B cell (primary cell): Measurements from ENCODE around the gene ERC1. TPM values are rescaled to one million over a fixed set of nuclear protein-coding genes. Genes with fewer than 3 reads are reported as not detected.
"Not testable (repeated sequence)": the region's sequence is repeated elsewhere in the genome, so short reads cannot be mapped to it uniquely, and the experiment has no call there.

Experiments
- ATAC-seq: fragments of 200-7000 bp; cut with Tn5 transposase; one replicate; pipeline ENCODE4 v1.10.0; 2021; ENCODE audit warnings: low read depth, mild to moderate bottlenecking, moderate number of reproducible peaks, moderate library complexity
- CTCF ChIA-PET: fragments of 350-600 bp; sonication (Branson Sonifier 250); formaldehyde crosslinking; loops from one replicate; lab custom pipeline; 2021; ENCODE audit warnings: antibody characterized with exemption, inconsistent platforms; lab: Charles Lee
- POLR2A ChIA-PET: fragments of 350-600 bp; sonication (Branson Sonifier 250); formaldehyde crosslinking; loops from one replicate; lab custom pipeline; 2021; ENCODE audit warnings: antibody characterized with exemption; lab: Charles Lee
- DNase-seq: peaks from one replicate; pipeline ENCODE4 v3.0.0; 2013
- H2AFZ ChIP-seq: 2 replicates; pipeline ENCODE4 v1.6.1; 2012; ENCODE audit warnings: mild to moderate bottlenecking, low read depth, low read length; ENCODE audit not compliant: insufficient read depth, poor library complexity, severe bottlenecking
- H3K27ac ChIP-seq, 2 donors: 1 replicate in 1 of 2; 2 replicates in 1 of 2; pipeline ENCODE4 v1.5.1; 2012 to 2013; ENCODE audit warnings: low read length in 2 of 2, mild to moderate bottlenecking in 2 of 2, moderate library complexity in 1 of 2
- H3K27me3 ChIP-seq, 4 experiments: fragments of 200-600 bp in 1 of 4; sonication (generic) in 1 of 4; replicated peaks in 1 of 4; 1 replicate in 2 of 4; 2 replicates in 2 of 4; pipeline versions ENCODE4 v1.6.1 to v1.7.0; 2013 to 2016; ENCODE audit warnings: low read length in 3 of 4, mild to moderate bottlenecking in 2 of 4, mixed read lengths in 1 of 4, moderate library complexity in 1 of 4; ENCODE audit not compliant: insufficient read depth in 4 of 4, control insufficient read depth in 3 of 4; ENCODE audit errors: control extremely low read depth in 1 of 4
- H3K36me3 ChIP-seq, 2 experiments: replicated peaks in 1 of 2; 1 replicate in 1 of 2; 2 replicates in 1 of 2; pipeline versions ENCODE4 v1.6.1 to v1.7.1; 2013; ENCODE audit warnings: low read length in 1 of 2; ENCODE audit not compliant: insufficient read depth in 2 of 2, control insufficient read depth in 1 of 2; ENCODE audit errors: control extremely low read depth in 1 of 2, extremely low read depth in 1 of 2
- H3K4me1 ChIP-seq, 2 donors: fragments of 200-600 bp in 1 of 2; sonication (generic) in 1 of 2; 1 replicate in 1 of 2; 2 replicates in 1 of 2; pipeline versions ENCODE4 v1.5.1 to v1.6.1; 2013 to 2017; ENCODE audit warnings: low read length in 2 of 2; ENCODE audit not compliant: control insufficient read depth in 2 of 2, insufficient read depth in 2 of 2
- H3K4me2 ChIP-seq: replicated peaks from 2 replicates; pipeline ENCODE3; 2012; ENCODE audit warnings: mild to moderate bottlenecking, low read depth, low read length; ENCODE audit not compliant: poor library complexity, severe bottlenecking
- H3K4me3 ChIP-seq, 5 experiments: fragments of 200-600 bp in 1 of 5; sonication (generic) in 1 of 5; 1 replicate in 3 of 5; 2 replicates in 2 of 5; pipeline versions ENCODE4 v1.5.1 to v1.7.0; 2011 to 2016; ENCODE audit warnings: low read length in 4 of 5, mild to moderate bottlenecking in 4 of 5, low read depth in 2 of 5, control low read depth in 1 of 5, moderate library complexity in 1 of 5; ENCODE audit not compliant: insufficient read depth in 1 of 5; ENCODE audit errors: control extremely low read depth in 1 of 5, extremely low read depth in 1 of 5
- H3K79me2 ChIP-seq: fragments of 200-600 bp; sonication (generic); one replicate; pipeline ENCODE4 v1.6.0; 2016; ENCODE audit warnings: low read length; ENCODE audit not compliant: control insufficient read depth, insufficient read depth
- H3K9ac ChIP-seq: fragments of 200-600 bp; sonication (generic); 2 replicates; pipeline ENCODE4 v1.6.1; 2017; ENCODE audit warnings: mild to moderate bottlenecking, low read length, moderate library complexity
- H3K9me3 ChIP-seq, 3 donors: one replicate each; pipeline versions ENCODE4 v1.6.1 to v1.7.1; 2013; ENCODE audit warnings: low read length in 2 of 3; ENCODE audit not compliant: control insufficient read depth in 2 of 3, insufficient read depth in 1 of 3; ENCODE audit errors: control extremely low read depth in 1 of 3
- H4K20me1 ChIP-seq: 2 replicates; pipeline ENCODE4 v1.6.0; 2012; ENCODE audit warnings: mild to moderate bottlenecking, low read length; ENCODE audit not compliant: insufficient read depth, control insufficient read depth, poor library complexity, severe bottlenecking
- H3K27ac Mint-ChIP-seq: one replicate; pipeline ENCODE4 v1.8.0; 2021; ENCODE audit warnings: mixed read lengths
- H3K27me3 Mint-ChIP-seq: one replicate; pipeline ENCODE4 v1.8.0; 2021; ENCODE audit warnings: mixed read lengths
- H3K4me1 Mint-ChIP-seq: one replicate; pipeline ENCODE4 v1.8.0; 2021; ENCODE audit warnings: mixed read lengths
- H3K4me3 Mint-ChIP-seq: one replicate; pipeline ENCODE4 v1.8.0; 2021; ENCODE audit warnings: mixed read lengths
- H3K9me3 Mint-ChIP-seq: one replicate; pipeline ENCODE4 v1.8.0; 2022; ENCODE audit warnings: mixed read lengths; ENCODE audit not compliant: insufficient read depth
- EZH2 ChIP-seq: IDR thresholded peaks from 2 replicates; pipeline ENCODE4 v1.6.1; 2012; ENCODE audit warnings: borderline replicate concordance, low read depth, mild to moderate bottlenecking, moderate library complexity, low read length; ENCODE audit not compliant: insufficient read depth, poor library complexity, severe bottlenecking
- WGBS: methylation state at CpG from one replicate; pipeline ENCODE4 v1.1.5; 2013; ENCODE audit warnings: missing lambda C conversion rate; ENCODE audit not compliant: insufficient coverage; 5-methylcytosine and 5-hydroxymethylcytosine counted together
- intact Hi-C: fragments of 100-400 bp; cut with micrococcal nuclease; formaldehyde crosslinking; loops from one replicate; pipeline ENCODE4 v1.10.0; 2022
- polyA plus RNA-seq: library from polyadenylated mRNA; depleted of rRNA; stranded (reverse); fragments of >200 nt; gene quantifications from 2 replicates; pipeline ENCODE4 v1.2.3, GENCODE V29; 2012
- total RNA-seq, 2 donors: library from RNA; stranded (reverse); fragments of 120-200 nt in 1 of 2; gene quantifications; 1 replicate in 1 of 2; 2 replicates in 1 of 2; pipeline versions ENCODE4 v1.2.3 to v1.2.4, GENCODE V29; 2013 to 2022
- TF ChIP-seq, protein P1 (sequence below): fragments of 200-600 bp; IDR thresholded peaks from one replicate; pipeline ENCODE4 v1.8.0; 2022; ENCODE audit warnings: antibody characterized with exemption, mild to moderate bottlenecking

The ERC1 gene
- total and polyA plus RNA-seq, 2 donors (not counting 1 experiment from before 2014, with no cell fraction given), result 4.0 to 77.6 TPM

DNA sequence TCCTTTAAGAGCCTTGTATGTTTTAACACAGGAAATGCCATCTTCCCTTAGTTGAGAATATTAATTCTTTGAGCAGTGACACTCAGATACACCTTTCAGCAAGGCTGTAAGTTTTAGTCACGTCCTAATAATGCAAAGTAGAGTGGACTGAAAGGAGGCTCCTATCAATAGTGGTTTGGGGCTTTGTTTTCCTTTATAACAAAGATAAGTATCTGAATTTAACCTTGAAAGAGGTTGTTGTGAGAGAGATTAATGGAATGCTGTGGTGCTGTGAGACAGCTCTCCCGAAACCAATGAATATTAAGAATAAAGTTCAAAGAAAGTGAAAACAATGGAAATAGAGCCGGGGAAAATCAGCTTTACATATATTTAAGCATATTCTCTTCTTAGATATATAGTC lies 259.6 kb downstream of the ERC1 start:
- Mint-ChIP-seq H3K9me3 (no peaks in the 10 kb centered on the region), H3K27ac (no peak overlapping the region), H3K4me1 (no peaks in the 10 kb centered on the region), H3K4me3 (no peak overlapping the region), H3K27me3 (no peaks in the 10 kb centered on the region)
- CTCF ChIA-PET, result no interaction called here
- no peak for DNase-seq
- intact Hi-C loops, result no loop called here
- no peak for ATAC-seq
- no peak overlapping the region for H3K4me2 ChIP-seq
- POLR2A ChIA-PET, result no interaction called here
- no peaks in the 10 kb centered on the region for H3K36me3 ChIP-seq
- no peaks in the 10 kb centered on the region for H3K4me1 ChIP-seq
- no peak overlapping the region for H3K4me3 ChIP-seq
- H3K79me2 ChIP-seq, result no peaks in the 10 kb centered on the region
- TF ChIP-seq EZH2, result no peak
- TF ChIP-seq, protein P1, sequence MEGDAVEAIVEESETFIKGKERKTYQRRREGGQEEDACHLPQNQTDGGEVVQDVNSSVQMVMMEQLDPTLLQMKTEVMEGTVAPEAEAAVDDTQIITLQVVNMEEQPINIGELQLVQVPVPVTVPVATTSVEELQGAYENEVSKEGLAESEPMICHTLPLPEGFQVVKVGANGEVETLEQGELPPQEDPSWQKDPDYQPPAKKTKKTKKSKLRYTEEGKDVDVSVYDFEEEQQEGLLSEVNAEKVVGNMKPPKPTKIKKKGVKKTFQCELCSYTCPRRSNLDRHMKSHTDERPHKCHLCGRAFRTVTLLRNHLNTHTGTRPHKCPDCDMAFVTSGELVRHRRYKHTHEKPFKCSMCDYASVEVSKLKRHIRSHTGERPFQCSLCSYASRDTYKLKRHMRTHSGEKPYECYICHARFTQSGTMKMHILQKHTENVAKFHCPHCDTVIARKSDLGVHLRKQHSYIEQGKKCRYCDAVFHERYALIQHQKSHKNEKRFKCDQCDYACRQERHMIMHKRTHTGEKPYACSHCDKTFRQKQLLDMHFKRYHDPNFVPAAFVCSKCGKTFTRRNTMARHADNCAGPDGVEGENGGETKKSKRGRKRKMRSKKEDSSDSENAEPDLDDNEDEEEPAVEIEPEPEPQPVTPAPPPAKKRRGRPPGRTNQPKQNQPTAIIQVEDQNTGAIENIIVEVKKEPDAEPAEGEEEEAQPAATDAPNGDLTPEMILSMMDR, result no peak
- WGBS, result no CpG with 5 or more reads among the region's 3 CpGs
- no peaks in the 10 kb centered on the region for H4K20me1 ChIP-seq
- H3K9me3 ChIP-seq, result peaks cover 0 to 1% (median 0%) of the 10 kb centered on the region in 3 donors
- no peak overlapping the region for H2AFZ ChIP-seq
- H3K9ac ChIP-seq, result no peak overlapping the region
- no peaks in the 10 kb centered on the region for H3K27me3 ChIP-seq
- no peak overlapping the region for H3K27ac ChIP-seq

DNA sequence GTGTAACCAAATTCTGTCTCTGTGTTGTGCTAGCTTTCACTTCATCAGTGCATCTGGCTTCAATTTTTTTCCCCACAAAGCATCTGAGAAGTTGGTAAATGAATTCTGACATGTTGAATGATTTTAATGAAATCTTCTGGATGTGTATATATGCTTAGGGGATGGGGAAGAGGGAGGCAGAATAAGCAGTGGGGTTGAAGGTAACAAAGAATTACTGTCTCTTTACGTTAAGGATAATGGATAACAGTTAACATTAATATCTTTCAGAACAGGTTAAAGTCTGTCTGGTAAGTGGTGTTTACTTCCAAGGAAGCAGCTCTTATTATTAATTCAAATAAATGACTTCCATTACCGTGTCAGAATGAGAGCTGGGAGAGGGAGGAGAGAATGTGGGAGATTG lies 261.7 kb downstream of the ERC1 start:
- no peak for ATAC-seq
- H3K9me3 ChIP-seq, result peaks cover 0 to 1% (median 0%) of the 10 kb centered on the region in 3 donors
- no peaks in the 10 kb centered on the region for H3K4me1 Mint-ChIP-seq

GRCh38 chr12:1255125-1255524 lies 264.1 kb downstream of the ERC1 start:
- H3K27me3 ChIP-seq, H3K9me3 Mint-ChIP-seq, intact Hi-C loops, H3K36me3 ChIP-seq, H3K27ac Mint-ChIP-seq, POLR2A ChIA-PET, DNase-seq, H3K27ac ChIP-seq, ATAC-seq, H3K9ac ChIP-seq, H3K4me3 Mint-ChIP-seq, H3K4me3 ChIP-seq, H3K79me2 ChIP-seq, H3K4me2 ChIP-seq, H3K4me1 ChIP-seq, H4K20me1 ChIP-seq, CTCF ChIA-PET, H2AFZ ChIP-seq, H3K4me1 Mint-ChIP-seq, H3K27me3 Mint-ChIP-seq, H3K9me3 ChIP-seq: not testable (repeated sequence)
- no CpG with 5 or more reads among the region's 6 CpGs for WGBS

More for the DNA sequence above, 261.7 kb downstream of the ERC1 start:
- intact Hi-C loops, result no loop called here
- H3K4me2 ChIP-seq, result no peak overlapping the region
- H3K27ac ChIP-seq, result no peak overlapping the region
- Mint-ChIP-seq H3K9me3 (no peaks in the 10 kb centered on the region), H3K27me3 (no peaks in the 10 kb centered on the region), H3K4me3 (no peak overlapping the region), H3K27ac (no peak overlapping the region)
- H3K4me1 ChIP-seq, result no peaks in the 10 kb centered on the region
- no peak overlapping the region for H3K9ac ChIP-seq
- TF ChIP-seq EZH2, result no peak
- TF ChIP-seq, protein P1, result no peak
- POLR2A ChIA-PET, result no interaction called here
- no peaks in the 10 kb centered on the region for H3K36me3 ChIP-seq
- no peak for DNase-seq
- CTCF ChIA-PET, result interaction anchor here (0.6 to 1.7 kb wide), 3 partner anchors 16 to 135 kb away, joined by 3 to 5 read pairs (median 4); no protein-coding TSS in a partner anchor
- no peaks in the 10 kb centered on the region for H4K20me1 ChIP-seq
- H2AFZ ChIP-seq, result no peak overlapping the region
- H3K27me3 ChIP-seq, result no peaks in the 10 kb centered on the region
- WGBS, result no CpG with 5 or more reads among the region's 2 CpGs
- H3K79me2 ChIP-seq, result no peaks in the 10 kb centered on the region
- no peak overlapping the region for H3K4me3 ChIP-seq
